ENCODE measurements around the gene NBEAL2.
"Not testable (repeated sequence)": the region's sequence is repeated elsewhere in the genome, so short reads cannot be mapped to it uniquely, and the experiment has no call there.

Gene NBEAL2

GRCh38 chr3:47020311-47020710 is 40.8 kb downstream of the NBEAL2 start:
- DNase-seq, result no peak
- in situ Hi-C loops (cut with MboI; ENCODE audit: low pct_unique_long_range_greater_than_20kb, low sequenced_read_pairs), result no loop called here

- in situ Hi-C loops (cut with MboI; ENCODE audit: low pct_unique_long_range_greater_than_20kb, low sequenced_read_pairs), result no loop called here
- no peak for DNase-seq
Observed at GRCh38 chr3:47022641-47023071, 43.2 kb downstream of the NBEAL2 start.

GRCh38 chr3:47024932-47025331 is 45.5 kb downstream of the NBEAL2 start:
- in situ Hi-C loops (cut with MboI; ENCODE audit: low pct_unique_long_range_greater_than_20kb, low sequenced_read_pairs), result no loop called here
- no peak for DNase-seq

GRCh38 chr3:47026432-47026831 is 47.0 kb downstream of the NBEAL2 start:
- in situ Hi-C loops (cut with MboI; ENCODE audit: low pct_unique_long_range_greater_than_20kb, low sequenced_read_pairs); DNase-seq: not testable (repeated sequence)

- in situ Hi-C loops (cut with MboI; ENCODE audit: low pct_unique_long_range_greater_than_20kb, low sequenced_read_pairs), result no loop called here
- DNase-seq, result no peak
Observed at GRCh38 chr3:47028146-47028545, 48.7 kb downstream of the NBEAL2 start.

- no peak for DNase-seq
Observed at GRCh38 chr3:47028667-47029066, 49.2 kb downstream of the NBEAL2 start.

GRCh38 chr3:47031041-47031440 is 51.6 kb downstream of the NBEAL2 start:
- in situ Hi-C loops (cut with MboI; ENCODE audit: low pct_unique_long_range_greater_than_20kb, low sequenced_read_pairs), result not testable (repeated sequence)

More at GRCh38 chr3:47028667-47029066, 49.2 kb downstream of the NBEAL2 start:
- in situ Hi-C loops (cut with MboI; ENCODE audit: low pct_unique_long_range_greater_than_20kb, low sequenced_read_pairs), result no loop called here

GRCh38 chr3:47034868-47035489 is 55.5 kb downstream of the NBEAL2 start:
- DNase-seq, result no peak
- in situ Hi-C loops (cut with MboI; ENCODE audit: low pct_unique_long_range_greater_than_20kb, low sequenced_read_pairs), result no loop called here

More at GRCh38 chr3:47031041-47031440, 51.6 kb downstream of the NBEAL2 start:
- DNase-seq, result not testable (repeated sequence)

GRCh38 chr3:47035645-47036044 is 56.2 kb downstream of the NBEAL2 start:
- in situ Hi-C loops (cut with MboI; ENCODE audit: low pct_unique_long_range_greater_than_20kb, low sequenced_read_pairs), result no loop called here
- DNase-seq, result no peak

GRCh38 chr3:47036145-47036544 is 56.7 kb downstream of the NBEAL2 start:
- DNase-seq, result no peak
- in situ Hi-C loops (cut with MboI; ENCODE audit: low pct_unique_long_range_greater_than_20kb, low sequenced_read_pairs), result no loop called here

GRCh38 chr3:47037302-47037701 is 57.8 kb downstream of the NBEAL2 start:
- not testable (repeated sequence) for DNase-seq

GRCh38 chr3:47041114-47041513 is 61.6 kb downstream of the NBEAL2 start:
- DNase-seq, result no peak
- in situ Hi-C loops (cut with MboI; ENCODE audit: low pct_unique_long_range_greater_than_20kb, low sequenced_read_pairs), result no loop called here

More at GRCh38 chr3:47037302-47037701, 57.8 kb downstream of the NBEAL2 start:
- in situ Hi-C loops (cut with MboI; ENCODE audit: low pct_unique_long_range_greater_than_20kb, low sequenced_read_pairs), result not testable (repeated sequence)

- DNase-seq, result no peak
- in situ Hi-C loops (cut with MboI; ENCODE audit: low pct_unique_long_range_greater_than_20kb, low sequenced_read_pairs), result no loop called here
Observed at GRCh38 chr3:47042231-47042791, 62.8 kb downstream of the NBEAL2 start.

- in situ Hi-C loops (cut with MboI; ENCODE audit: low pct_unique_long_range_greater_than_20kb, low sequenced_read_pairs), result no loop called here
- DNase-seq, result no peak
Observed at GRCh38 chr3:47047069-47047468, 67.6 kb downstream of the NBEAL2 start.

GRCh38 chr3:47047673-47048072 is 68.2 kb downstream of the NBEAL2 start:
- no peak for DNase-seq

GRCh38 chr3:47054412-47054811 is 74.9 kb downstream of the NBEAL2 start:
- in situ Hi-C loops (cut with MboI; ENCODE audit: low pct_unique_long_range_greater_than_20kb, low sequenced_read_pairs), result no loop called here
- no peak for DNase-seq

More at GRCh38 chr3:47047673-47048072, 68.2 kb downstream of the NBEAL2 start:
- in situ Hi-C loops (cut with MboI; ENCODE audit: low pct_unique_long_range_greater_than_20kb, low sequenced_read_pairs), result no loop called here

GRCh38 chr3:47056705-47057104 is 77.2 kb downstream of the NBEAL2 start:
- in situ Hi-C loops (cut with MboI; ENCODE audit: low pct_unique_long_range_greater_than_20kb, low sequenced_read_pairs), result no loop called here
- no peak for DNase-seq

- in situ Hi-C loops (cut with MboI; ENCODE audit: low pct_unique_long_range_greater_than_20kb, low sequenced_read_pairs), result no loop called here
Observed at GRCh38 chr3:47057212-47057671, 77.8 kb downstream of the NBEAL2 start.

More at GRCh38 chr3:47057212-47057671, 77.8 kb downstream of the NBEAL2 start:
- DNase-seq, result no peak
